NB4 (cell line): Measurements from ENCODE around the gene TNFRSF18.

ENCODE experiments used
- DNase-seq: peaks from one replicate; pipeline ENCODE4 v3.0.0; 2010; ENCODE audit warnings: low read depth
- H3K4me3 ChIP-seq: one replicate; pipeline ENCODE4 v1.5.1; 2011; ENCODE audit warnings: mild to moderate bottlenecking, low read depth, low read length, moderate library complexity
- CTCF ChIP-seq: IDR thresholded peaks from one replicate; pipeline ENCODE4 v1.5.1; 2012; ENCODE audit warnings: low read depth, low read length
- MAX ChIP-seq: IDR thresholded peaks from 2 replicates; pipeline ENCODE4 v1.6.1; 2011; ENCODE audit warnings: low read depth, low read length
- MYC ChIP-seq: IDR thresholded peaks from 2 replicates; pipeline ENCODE4 v1.6.1; 2011; ENCODE audit warnings: low read depth, low read length
- POLR2A ChIP-seq: IDR thresholded peaks from 2 replicates; pipeline ENCODE4 v1.6.1; 2011; ENCODE audit warnings: mild to moderate bottlenecking; ENCODE audit not compliant: insufficient read length; ENCODE audit errors: extremely low read depth

The TNFRSF18 gene

GRCh38 chr1:1204998-1205768, 1.2 kb downstream of the TNFRSF18 start:
- TF ChIP-seq MAX (no peak), POLR2A (no peak), CTCF (no peak), MYC (no peak)
- peak; percentile 34 for DNase-seq
- H3K4me3 ChIP-seq: no peak overlapping the region

- TF ChIP-seq POLR2A (no peak), MAX (no peak), MYC (no peak), CTCF (no peak)
- no peak for DNase-seq
- no peak overlapping the region for H3K4me3 ChIP-seq
These were observed 1.9 kb downstream of the TNFRSF18 start for GRCh38 chr1:1204425-1204920.

GRCh38 chr1:1203561-1204424, 2.6 kb downstream of the TNFRSF18 start:
- TF ChIP-seq CTCF (no peak), MAX (no peak)
- no peak overlapping the region for H3K4me3 ChIP-seq
- DNase-seq: peak; percentile 72

GRCh38 chr1:1202831-1203560, 3.4 kb downstream of the TNFRSF18 start:
- TF ChIP-seq POLR2A (no peak), MYC (no peak), CTCF (no peak), MAX (no peak)
- no peak for DNase-seq
- H3K4me3 ChIP-seq: no peak overlapping the region

- no peak for TF ChIP-seq CTCF
- no peak for TF ChIP-seq MAX
- no peak for TF ChIP-seq POLR2A
- TF ChIP-seq MYC: no peak
- no peak overlapping the region for H3K4me3 ChIP-seq
- DNase-seq: peak; percentile 67
These were observed 5.2 kb downstream of the TNFRSF18 start for GRCh38 chr1:1200876-1201810.
